Mesenchymal stem cell (in vitro differentiated cells and primary cell): ENCODE data around the gene OTUB2.
A peak's percentile ranks its signal among the peaks of the same experiment; 100 is the strongest.

Experiments
- DNase-seq: peaks from one replicate; pipeline ENCODE4 v3.0.0-alpha.2; 2013
- H2AFZ ChIP-seq: one replicate; pipeline ENCODE4 v1.6.1; 2013; ENCODE audit warnings: low read depth, mild to moderate bottlenecking, control low read depth, inconsistent platforms, low read length, moderate library complexity
- H2AK5ac ChIP-seq: 2 replicates; pipeline ENCODE4 v1.6.1; 2013; ENCODE audit warnings: low read length, moderate library complexity, mild to moderate bottlenecking, inconsistent platforms; ENCODE audit not compliant: severe bottlenecking
- H2BK120ac ChIP-seq: one replicate; pipeline ENCODE4 v1.6.1; 2013; ENCODE audit warnings: low read depth, mild to moderate bottlenecking, inconsistent platforms, low read length, moderate library complexity
- H2BK12ac ChIP-seq, 2 experiments: one replicate each; pipeline ENCODE4 v1.6.1; 2013; ENCODE audit warnings: inconsistent platforms in 2 of 2, low read length in 2 of 2, mild to moderate bottlenecking in 2 of 2, moderate library complexity in 2 of 2, control low read depth in 1 of 2
- H2BK15ac ChIP-seq: one replicate; pipeline ENCODE4 v1.6.1; 2013; ENCODE audit warnings: mild to moderate bottlenecking, low read depth, inconsistent platforms; ENCODE audit not compliant: poor library complexity, severe bottlenecking
- H2BK5ac ChIP-seq: 2 replicates; pipeline ENCODE4 v1.6.1; 2013; ENCODE audit warnings: low read depth, mild to moderate bottlenecking, low read length, control low read depth, inconsistent platforms; ENCODE audit not compliant: poor library complexity, severe bottlenecking
- H3K14ac ChIP-seq, 2 experiments: one replicate each; pipeline ENCODE4 v1.6.1; 2013; ENCODE audit warnings: inconsistent platforms in 2 of 2, low read length in 2 of 2, control low read depth in 1 of 2, mild to moderate bottlenecking in 1 of 2, moderate library complexity in 1 of 2
- H3K18ac ChIP-seq, 2 experiments: one replicate each; pipeline ENCODE4 v1.6.1; 2013; ENCODE audit warnings: inconsistent platforms in 2 of 2, low read length in 2 of 2, control low read depth in 1 of 2, low read depth in 1 of 2, mild to moderate bottlenecking in 1 of 2
- H3K23ac ChIP-seq, 2 experiments: one replicate each; pipeline ENCODE4 v1.6.1; 2013; ENCODE audit warnings: inconsistent platforms in 2 of 2, low read length in 2 of 2, mild to moderate bottlenecking in 2 of 2, moderate library complexity in 2 of 2, control low read depth in 1 of 2
- H3K27ac ChIP-seq: 2 replicates; pipeline ENCODE4 v1.5.1; 2013; ENCODE audit warnings: mild to moderate bottlenecking, moderate library complexity, low read length, control low read depth, inconsistent platforms; ENCODE audit not compliant: poor library complexity, severe bottlenecking
- H3K27me3 ChIP-seq, 2 experiments: 2 replicates each; pipeline versions ENCODE4 v1.6.1 to v1.7.0; 2013; ENCODE audit warnings: low read length in 2 of 2, mild to moderate bottlenecking in 2 of 2, moderate library complexity in 2 of 2, control low read depth in 1 of 2, inconsistent platforms in 1 of 2; ENCODE audit not compliant: control insufficient read depth in 1 of 2, insufficient read depth in 1 of 2
- H3K36me3 ChIP-seq, 2 experiments: 2 replicates each; pipeline versions ENCODE4 v1.6.1 to v1.7.0; 2013; ENCODE audit warnings: low read length in 2 of 2, control low read depth in 1 of 2, inconsistent platforms in 1 of 2, low read depth in 1 of 2, mild to moderate bottlenecking in 1 of 2; ENCODE audit not compliant: insufficient read depth in 2 of 2, control insufficient read depth in 1 of 2
- H3K4ac ChIP-seq, 2 experiments: one replicate each; pipeline ENCODE4 v1.6.1; 2013; ENCODE audit warnings: inconsistent platforms in 2 of 2, low read length in 2 of 2, mild to moderate bottlenecking in 2 of 2, moderate library complexity in 2 of 2, control low read depth in 1 of 2, low read depth in 1 of 2
- H3K4me1 ChIP-seq: 2 replicates; pipeline ENCODE4 v1.6.1; 2013; ENCODE audit warnings: low read depth, low read length, control low read depth; ENCODE audit not compliant: control insufficient read depth, insufficient read depth
- H3K4me2 ChIP-seq: 2 replicates; pipeline ENCODE4 v1.6.1; 2013; ENCODE audit warnings: low read length, mild to moderate bottlenecking, inconsistent platforms; ENCODE audit not compliant: poor library complexity, severe bottlenecking
- H3K4me3 ChIP-seq, 2 experiments: 2 replicates each; pipeline versions ENCODE4 v1.5.1 to v1.7.0; 2013; ENCODE audit warnings: low read length in 2 of 2, mild to moderate bottlenecking in 2 of 2, control low read depth in 1 of 2, low read depth in 1 of 2; ENCODE audit not compliant: insufficient read depth in 1 of 2
- H3K79me1 ChIP-seq: replicated peaks from 2 replicates; pipeline ENCODE4 v1.6.1; 2013; ENCODE audit warnings: mild to moderate bottlenecking, control low read depth, low read length, inconsistent platforms; ENCODE audit not compliant: poor library complexity, severe bottlenecking
- H3K9ac ChIP-seq: 2 replicates; pipeline ENCODE4 v1.7.0; 2013; ENCODE audit warnings: mild to moderate bottlenecking, low read length, moderate library complexity
- H3K9me3 ChIP-seq: 2 replicates; pipeline ENCODE4 v1.7.0; 2013; ENCODE audit warnings: mild to moderate bottlenecking, low read length; ENCODE audit not compliant: control insufficient read depth
- H4K8ac ChIP-seq: one replicate; pipeline ENCODE4 v1.6.1; 2013; ENCODE audit warnings: inconsistent platforms, mild to moderate bottlenecking, low read length, moderate library complexity
- H4K91ac ChIP-seq: one replicate; pipeline ENCODE4 v1.6.1; 2013; ENCODE audit warnings: mild to moderate bottlenecking, low read length, inconsistent platforms
- WGBS: methylation state at CpG from one replicate; pipeline ENCODE4 v1.1.7; 2013; ENCODE audit warnings: mixed read lengths; 5-methylcytosine and 5-hydroxymethylcytosine counted together

The OTUB2 gene

DNA sequence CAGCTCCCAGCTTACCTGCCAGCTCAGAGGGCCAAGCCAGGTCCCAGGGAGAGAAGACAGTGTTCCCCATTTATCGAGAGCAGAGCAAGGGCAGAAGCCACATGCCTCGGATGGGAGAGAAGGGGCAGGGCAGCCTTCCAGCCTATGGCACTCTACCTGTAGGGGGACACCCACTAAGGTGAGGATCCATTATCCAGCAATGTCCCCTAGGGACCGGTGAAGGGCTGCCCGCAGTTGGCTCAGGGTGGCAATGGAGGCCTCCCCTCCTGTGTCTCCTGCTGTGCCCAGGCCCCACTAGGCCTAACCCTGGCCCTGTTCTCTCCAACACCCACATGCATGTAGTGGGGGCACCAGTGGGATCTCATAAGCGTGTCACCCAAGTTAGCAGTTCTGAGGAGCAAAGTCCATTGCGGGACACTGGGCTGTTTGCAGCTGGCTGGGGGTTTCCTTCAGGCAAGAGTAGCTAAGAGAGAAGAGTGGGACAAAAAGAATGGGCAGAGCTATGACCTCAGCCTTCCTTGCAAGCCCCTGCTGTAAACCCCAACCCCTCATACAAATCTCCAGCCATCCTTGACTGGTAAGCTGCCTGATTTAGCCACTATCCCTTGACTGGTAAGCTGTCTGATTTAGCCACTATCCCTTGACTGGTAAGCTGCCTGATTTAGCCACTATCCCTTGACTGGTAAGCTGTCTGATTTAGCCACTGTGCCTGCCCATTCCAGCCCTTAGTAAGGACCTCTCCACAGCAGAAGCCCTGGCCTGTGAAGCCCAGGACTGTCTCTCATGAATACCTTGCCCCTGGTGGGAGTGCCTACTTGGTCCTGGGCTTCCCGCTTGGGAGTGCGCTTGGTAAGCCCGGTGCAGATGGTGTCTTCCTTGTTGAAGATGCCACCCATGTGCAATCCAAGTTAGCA lies 44.6 kb upstream of the OTUB2 start:
- H2BK12ac ChIP-seq = no peak overlapping the region
- no peak overlapping the region for H2BK5ac ChIP-seq
- H3K79me1 ChIP-seq = no peaks in the 10 kb centered on the region
- WGBS = 90% methylated on average over 9 of the region's 9 CpGs
- DNase-seq = no peak
- H4K91ac ChIP-seq = no peak overlapping the region
- peaks cover 26% of the 10 kb centered on the region for H3K4me1 ChIP-seq
- no peaks in the 10 kb centered on the region for H3K9me3 ChIP-seq
- H2BK15ac ChIP-seq = no peak overlapping the region
- H3K18ac ChIP-seq = no peak overlapping the region
- no peak overlapping the region for H3K27ac ChIP-seq
- H4K8ac ChIP-seq = no peak overlapping the region
- H3K4ac ChIP-seq = no peak overlapping the region
- H3K23ac ChIP-seq = no peak overlapping the region
- H3K36me3 ChIP-seq = no peaks in the 10 kb centered on the region
- H3K4me3 ChIP-seq = no peak overlapping the region
- H3K14ac ChIP-seq = no peak overlapping the region
- peaks cover 0 to 3% of the 10 kb centered on the region in 2 experiments for H3K27me3 ChIP-seq
- peak overlapping the region; percentile 24 for H2AK5ac ChIP-seq
- no peak overlapping the region for H3K9ac ChIP-seq
- no peak overlapping the region for H2AFZ ChIP-seq
- H3K4me2 ChIP-seq = no peak overlapping the region
- H2BK120ac ChIP-seq = no peak overlapping the region

DNA sequence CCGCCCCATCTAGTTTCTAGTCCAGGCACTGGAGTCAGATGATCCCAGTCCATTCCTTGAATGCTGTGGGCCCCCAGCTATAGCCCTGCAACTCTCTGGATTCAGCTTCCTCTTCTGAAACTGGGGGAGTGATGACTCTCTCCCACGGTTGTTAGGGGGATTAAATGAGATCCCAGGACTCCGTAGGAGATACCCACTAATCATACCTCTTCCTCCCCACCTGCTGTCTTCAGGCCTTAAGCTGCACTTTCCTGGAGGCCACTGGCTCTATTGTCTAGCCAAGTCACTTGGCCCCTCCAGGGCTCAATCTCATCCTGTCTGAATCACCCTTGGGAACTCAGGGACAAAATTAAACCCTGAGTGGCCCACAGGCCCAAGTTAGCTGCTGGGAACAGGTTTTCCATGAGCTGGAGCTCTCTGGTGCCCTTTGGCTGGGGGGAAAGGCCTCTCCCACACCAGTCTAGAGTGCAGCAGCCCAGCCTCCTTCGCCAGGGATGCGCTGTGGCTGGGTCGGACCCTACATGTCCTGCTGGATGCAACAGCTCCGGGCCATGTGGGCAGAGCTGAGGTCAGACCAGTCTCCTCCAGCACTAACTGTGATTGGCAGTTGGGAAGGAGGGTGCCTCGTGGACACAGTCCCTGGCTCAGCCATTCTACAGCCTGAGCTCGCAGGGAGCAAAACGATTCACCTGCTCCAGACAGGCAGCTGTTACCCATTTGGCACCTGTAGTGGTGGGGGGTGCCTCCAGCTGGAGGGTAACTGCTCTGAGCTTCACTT lies 43.7 kb upstream of the OTUB2 start:
- Histone ChIP-seq H3K4me1 (peaks cover 34% of the 10 kb centered on the region), H3K4me3 (no peak overlapping the region)
- WGBS = 85% methylated on average over 10 of the region's 10 CpGs

DNA sequence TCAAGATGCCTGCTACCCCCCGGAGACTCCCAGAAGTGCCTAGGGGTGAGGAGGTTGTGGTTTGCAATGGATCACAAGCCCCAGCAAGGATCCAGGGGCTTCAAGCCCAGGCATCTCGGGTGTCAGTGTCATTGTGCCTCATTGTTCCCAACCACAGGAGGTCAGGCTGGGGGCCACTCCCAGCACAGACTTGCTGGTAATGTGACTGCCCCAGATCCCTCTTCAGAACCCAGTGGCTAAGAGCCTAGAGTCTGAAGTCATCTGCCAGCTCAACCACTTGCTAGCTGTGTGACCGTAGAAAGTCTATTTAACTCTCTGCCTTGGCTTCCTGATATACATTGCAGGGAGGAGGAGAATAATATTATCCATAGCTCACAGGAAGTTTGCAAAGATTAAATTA lies 42.1 kb upstream of the OTUB2 start:
- H2BK5ac ChIP-seq = no peak overlapping the region
- H3K27ac ChIP-seq = no peak overlapping the region
- H3K9ac ChIP-seq = no peak overlapping the region
- no peak overlapping the region for H3K4me2 ChIP-seq
- peak overlapping the region; percentile 3 for H2AK5ac ChIP-seq
- no peak overlapping the region for H4K8ac ChIP-seq
- H2BK12ac ChIP-seq = no peak overlapping the region
- H3K36me3 ChIP-seq = no peaks in the 10 kb centered on the region
- DNase-seq = no peak
- no peak overlapping the region for H3K4ac ChIP-seq
- no peak overlapping the region for H2AFZ ChIP-seq
- no peaks in the 10 kb centered on the region for H3K9me3 ChIP-seq
- no peak overlapping the region for H2BK120ac ChIP-seq
- no peak overlapping the region for H3K4me3 ChIP-seq
- no peak overlapping the region for H3K23ac ChIP-seq
- no peaks in the 10 kb centered on the region for H3K79me1 ChIP-seq
- H3K14ac ChIP-seq = no peak overlapping the region
- 52% methylated on average over 3 of the region's 3 CpGs for WGBS
- H3K27me3 ChIP-seq = no peaks in the 10 kb centered on the region
- peaks cover 31% of the 10 kb centered on the region for H3K4me1 ChIP-seq
- no peak overlapping the region for H4K91ac ChIP-seq
- H3K18ac ChIP-seq = no peak overlapping the region
- no peak overlapping the region for H2BK15ac ChIP-seq

More for the DNA sequence above, 43.7 kb upstream of the OTUB2 start:
- H2BK5ac ChIP-seq = no peak overlapping the region
- H4K8ac ChIP-seq = no peak overlapping the region
- H3K23ac ChIP-seq = no peak overlapping the region
- no peak overlapping the region for H3K9ac ChIP-seq
- H4K91ac ChIP-seq = no peak overlapping the region
- no peak overlapping the region for H2BK15ac ChIP-seq
- H2AK5ac ChIP-seq = peak overlapping the region; percentile 24
- H2AFZ ChIP-seq = no peak overlapping the region
- no peaks in the 10 kb centered on the region for H3K27me3 ChIP-seq
- H3K4me2 ChIP-seq = no peak overlapping the region
- H3K4ac ChIP-seq = no peak overlapping the region
- H3K27ac ChIP-seq = no peak overlapping the region
- no peaks in the 10 kb centered on the region for H3K36me3 ChIP-seq
- no peak overlapping the region for H3K18ac ChIP-seq
- H3K14ac ChIP-seq = no peak overlapping the region
- no peaks in the 10 kb centered on the region for H3K79me1 ChIP-seq
- DNase-seq = no peak
- no peak overlapping the region for H2BK120ac ChIP-seq
- no peak overlapping the region for H2BK12ac ChIP-seq
- H3K9me3 ChIP-seq = no peaks in the 10 kb centered on the region

DNA sequence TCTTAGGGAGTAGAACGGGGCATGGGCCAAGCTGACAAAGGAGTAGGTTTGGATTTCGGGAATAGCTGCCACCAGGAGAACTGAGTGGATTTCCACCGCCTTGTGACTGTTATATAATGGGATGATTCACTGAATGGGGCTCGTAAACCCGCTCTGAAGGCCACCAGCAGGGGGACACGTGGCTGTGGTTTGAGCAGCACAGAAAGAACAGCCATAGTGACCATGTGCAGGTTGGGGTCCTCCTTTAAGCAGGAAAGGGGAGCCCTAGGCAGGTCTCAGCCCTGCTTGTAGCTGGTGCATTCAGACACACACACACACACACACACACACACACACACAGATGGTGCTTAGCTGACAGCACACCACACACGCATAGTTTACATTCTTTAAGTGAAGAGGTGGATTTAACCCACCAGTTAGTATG lies 41.1 kb upstream of the OTUB2 start:
- Histone ChIP-seq H3K4me2 (no peak overlapping the region), H3K79me1 (no peaks in the 10 kb centered on the region), H3K23ac (no peak overlapping the region), H2BK15ac (no peak overlapping the region), H3K18ac (no peak overlapping the region), H2BK120ac (no peak overlapping the region), H2BK12ac (no peak overlapping the region), H3K36me3 (no peaks in the 10 kb centered on the region), H3K4me3 (no peak overlapping the region), H2AK5ac (peak overlapping the region; percentile 95), H3K9ac (peak overlapping the region; percentile 26), H3K14ac (peak overlapping the region in 1 of 2 experiments; percentile 69), H4K8ac (no peak overlapping the region), H3K27ac (no peak overlapping the region), H4K91ac (no peak overlapping the region), H3K4me1 (peaks cover 31% of the 10 kb centered on the region), H2BK5ac (no peak overlapping the region), H3K4ac (no peak overlapping the region), H2AFZ (no peak overlapping the region), H3K9me3 (no peaks in the 10 kb centered on the region), H3K27me3 (no peaks in the 10 kb centered on the region)
- WGBS = 33% methylated on average over 6 of the region's 7 CpGs
- DNase-seq = peak; percentile 72
